Measurements from ENCODE around the gene TBC1D22A.

TBC1D22A gene

GRCh38 chr22:46951350-46951749, 188.9 kb downstream of the TBC1D22A start:
- no peak for DNase-seq
- no peak overlapping the region for H3K27ac ChIP-seq
- no peaks in the 10 kb centered on the region for H3K36me3 ChIP-seq (replicated peaks)
- H3K4me3 ChIP-seq (ENCODE audit: low read depth, low read length), result no peak overlapping the region
- in situ Hi-C loops (cut with HindIII; ENCODE audit: low pct_ligation_motif_present, low sequenced_read_pairs), result no loop called here
- TF ChIP-seq CTCF (IDR thresholded peaks at IDR 0.05; ENCODE audit: low read depth, low read length, missing control alignments), result no peak
- H3K27me3 ChIP-seq (replicated peaks), result no peaks in the 10 kb centered on the region

GRCh38 chr22:46951973-46952372, 189.5 kb downstream of the TBC1D22A start:
- no peak for DNase-seq
- H3K27ac ChIP-seq, result no peak overlapping the region
- H3K4me3 ChIP-seq (ENCODE audit: low read depth, low read length), result no peak overlapping the region
- no peaks in the 10 kb centered on the region for H3K36me3 ChIP-seq (replicated peaks)
- H3K27me3 ChIP-seq (replicated peaks), result no peaks in the 10 kb centered on the region
- in situ Hi-C loops (cut with HindIII; ENCODE audit: low pct_ligation_motif_present, low sequenced_read_pairs), result no loop called here
- TF ChIP-seq CTCF (IDR thresholded peaks at IDR 0.05; ENCODE audit: low read depth, low read length, missing control alignments), result no peak

- in situ Hi-C loops (cut with HindIII; ENCODE audit: low pct_ligation_motif_present, low sequenced_read_pairs), result no loop called here
- no peak for DNase-seq
- Histone ChIP-seq H3K27me3 (replicated peaks) (no peaks in the 10 kb centered on the region), H3K4me3 (ENCODE audit: low read depth, low read length) (no peak overlapping the region), H3K27ac (no peak overlapping the region), H3K36me3 (replicated peaks) (no peaks in the 10 kb centered on the region)
- no peak for TF ChIP-seq CTCF (IDR thresholded peaks at IDR 0.05; ENCODE audit: low read depth, low read length, missing control alignments)
Measured at GRCh38 chr22:46953968-46954765, 191.7 kb downstream of the TBC1D22A start.

- no peak for TF ChIP-seq CTCF (IDR thresholded peaks at IDR 0.05; ENCODE audit: low read depth, low read length, missing control alignments)
- in situ Hi-C loops (cut with HindIII; ENCODE audit: low pct_ligation_motif_present, low sequenced_read_pairs), result no loop called here
- Histone ChIP-seq H3K36me3 (replicated peaks) (no peaks in the 10 kb centered on the region), H3K27ac (no peak overlapping the region), H3K4me3 (ENCODE audit: low read depth, low read length) (no peak overlapping the region), H3K27me3 (replicated peaks) (no peaks in the 10 kb centered on the region)
- DNase-seq, result no peak
Measured at GRCh38 chr22:46954781-46955180, 192.3 kb downstream of the TBC1D22A start.

GRCh38 chr22:46956498-46957215, 194.2 kb downstream of the TBC1D22A start:
- no peak overlapping the region for H3K4me3 ChIP-seq (ENCODE audit: low read depth, low read length)
- no peak for DNase-seq
- in situ Hi-C loops (cut with HindIII; ENCODE audit: low pct_ligation_motif_present, low sequenced_read_pairs), result no loop called here
- no peaks in the 10 kb centered on the region for H3K27me3 ChIP-seq (replicated peaks)
- H3K36me3 ChIP-seq (replicated peaks), result no peaks in the 10 kb centered on the region
- H3K27ac ChIP-seq, result no peak overlapping the region
- TF ChIP-seq CTCF (IDR thresholded peaks at IDR 0.05; ENCODE audit: low read depth, low read length, missing control alignments), result no peak
